ENCODE measurements around the gene MAP3K2.
A peak's percentile ranks its signal among the peaks of the same experiment; 100 is the strongest.

Gene MAP3K2

GRCh38 chr2:127278959-127279358 is 108.8 kb downstream of the MAP3K2 start:
- Histone ChIP-seq H3K9ac (no peak overlapping the region), H3K4me2 (no peak overlapping the region), H3K4me1 (no peaks in the 10 kb centered on the region), H3K36me3 (peaks cover 100% of the 10 kb centered on the region), H3K27ac (no peak overlapping the region), H3K9me3 (peaks cover 9% of the 10 kb centered on the region), H3K27me3 (no peaks in the 10 kb centered on the region), H4K20me1 (peaks cover 70% of the 10 kb centered on the region), H3K4me3 (no peak overlapping the region)
- TF ChIP-seq Cebpa-rat (IDR thresholded peaks at IDR 0.05) = no peak

GRCh38 chr2:127277028-127277427 is 110.7 kb downstream of the MAP3K2 start:
- Histone ChIP-seq H3K9ac (no peak overlapping the region), H3K4me1 (no peaks in the 10 kb centered on the region), H3K4me3 (no peak overlapping the region), H3K27me3 (no peaks in the 10 kb centered on the region), H4K20me1 (peaks cover 69% of the 10 kb centered on the region), H3K4me2 (no peak overlapping the region), H3K36me3 (peaks cover 100% of the 10 kb centered on the region), H3K9me3 (no peaks in the 10 kb centered on the region), H3K27ac (no peak overlapping the region)
- no peak for TF ChIP-seq Cebpa-rat (IDR thresholded peaks at IDR 0.05)

- Histone ChIP-seq H3K9me3 (no peaks in the 10 kb centered on the region), H3K4me2 (no peak overlapping the region), H3K27me3 (no peaks in the 10 kb centered on the region), H4K20me1 (peaks cover 57% of the 10 kb centered on the region), H3K4me1 (no peaks in the 10 kb centered on the region), H3K36me3 (peaks cover 100% of the 10 kb centered on the region), H3K9ac (0 out of 2 replicates have a peak overlapping the region, but pooled peaks have one; percentile 5), H3K27ac (no peak overlapping the region), H3K4me3 (no peak overlapping the region)
- no peak for TF ChIP-seq Cebpa-rat (IDR thresholded peaks at IDR 0.05)
Observed at GRCh38 chr2:127275789-127276188, 112.0 kb downstream of the MAP3K2 start.

GRCh38 chr2:127275356-127275755 is 112.4 kb downstream of the MAP3K2 start:
- no peak for TF ChIP-seq Cebpa-rat (IDR thresholded peaks at IDR 0.05)
- Histone ChIP-seq H3K36me3 (peaks cover 100% of the 10 kb centered on the region), H3K9me3 (no peaks in the 10 kb centered on the region), H3K4me3 (no peak overlapping the region), H3K4me1 (no peaks in the 10 kb centered on the region), H4K20me1 (peaks cover 55% of the 10 kb centered on the region), H3K27me3 (no peaks in the 10 kb centered on the region), H3K9ac (0 out of 2 replicates have a peak overlapping the region, but pooled peaks have one; percentile 5), H3K27ac (no peak overlapping the region), H3K4me2 (no peak overlapping the region)

- Histone ChIP-seq H3K27ac (no peak overlapping the region), H3K4me3 (no peak overlapping the region), H3K27me3 (no peaks in the 10 kb centered on the region), H3K9me3 (no peaks in the 10 kb centered on the region; the same call in 1 of the 2 replicates), H3K9ac (no peak overlapping the region), H3K4me2 (no peak overlapping the region), H3K4me1 (no peaks in the 10 kb centered on the region), H4K20me1 (peaks cover 22% of the 10 kb centered on the region), H3K36me3 (peaks cover 96% of the 10 kb centered on the region)
- TF ChIP-seq Cebpa-rat (IDR thresholded peaks at IDR 0.05) = no peak
Observed at GRCh38 chr2:127270663-127271062, 117.1 kb downstream of the MAP3K2 start.

- Histone ChIP-seq H3K9me3 (no peaks in the 10 kb centered on the region), H3K27ac (no peak overlapping the region), H3K27me3 (no peaks in the 10 kb centered on the region), H3K4me1 (no peaks in the 10 kb centered on the region), H3K9ac (no peak overlapping the region), H3K4me3 (no peak overlapping the region), H3K36me3 (peaks cover 94% of the 10 kb centered on the region), H3K4me2 (no peak overlapping the region), H4K20me1 (no peaks in the 10 kb centered on the region)
- no peak for TF ChIP-seq Cebpa-rat (IDR thresholded peaks at IDR 0.05)
Observed at GRCh38 chr2:127261804-127262406, 125.9 kb downstream of the MAP3K2 start.

GRCh38 chr2:127259355-127259754 is 128.4 kb downstream of the MAP3K2 start:
- H3K4me1 ChIP-seq = no peaks in the 10 kb centered on the region
- no peak for TF ChIP-seq Cebpa-rat (IDR thresholded peaks at IDR 0.05)
- H3K36me3 ChIP-seq = peaks cover 90% of the 10 kb centered on the region

GRCh38 chr2:127256866-127257265 is 130.9 kb downstream of the MAP3K2 start:
- Histone ChIP-seq H3K4me3 (no peak overlapping the region), H3K4me2 (no peak overlapping the region), H3K27ac (no peak overlapping the region), H4K20me1 (no peaks in the 10 kb centered on the region), H3K9ac (no peak overlapping the region), H3K9me3 (no peaks in the 10 kb centered on the region), H3K36me3 (peaks cover 68% of the 10 kb centered on the region), H3K4me1 (no peaks in the 10 kb centered on the region), H3K27me3 (no peaks in the 10 kb centered on the region)
- no peak for TF ChIP-seq Cebpa-rat (IDR thresholded peaks at IDR 0.05)

More at GRCh38 chr2:127259355-127259754, 128.4 kb downstream of the MAP3K2 start:
- Histone ChIP-seq H4K20me1 (no peaks in the 10 kb centered on the region), H3K9ac (no peak overlapping the region), H3K4me3 (no peak overlapping the region), H3K27me3 (no peaks in the 10 kb centered on the region), H3K4me2 (no peak overlapping the region), H3K27ac (no peak overlapping the region), H3K9me3 (no peaks in the 10 kb centered on the region)

GRCh38 chr2:127256381-127256780 is 131.4 kb downstream of the MAP3K2 start:
- no peaks in the 10 kb centered on the region for H3K9me3 ChIP-seq
- no peak overlapping the region for H3K4me3 ChIP-seq
- no peak overlapping the region for H3K27ac ChIP-seq
- peaks cover 63% of the 10 kb centered on the region for H3K36me3 ChIP-seq
- TF ChIP-seq Cebpa-rat (IDR thresholded peaks at IDR 0.05) = no peak
- no peaks in the 10 kb centered on the region for H3K27me3 ChIP-seq
- H3K9ac ChIP-seq = no peak overlapping the region
- H4K20me1 ChIP-seq = no peaks in the 10 kb centered on the region
- H3K4me1 ChIP-seq = no peaks in the 10 kb centered on the region
- no peak overlapping the region for H3K4me2 ChIP-seq

GRCh38 chr2:127255721-127256120 is 132.1 kb downstream of the MAP3K2 start:
- no peak overlapping the region for H3K4me2 ChIP-seq
- peaks cover 57% of the 10 kb centered on the region for H3K36me3 ChIP-seq
- no peaks in the 10 kb centered on the region for H3K4me1 ChIP-seq

More at GRCh38 chr2:127255721-127256120, 132.1 kb downstream of the MAP3K2 start:
- H3K9me3 ChIP-seq = no peaks in the 10 kb centered on the region
- H4K20me1 ChIP-seq = no peaks in the 10 kb centered on the region
- no peak overlapping the region for H3K27ac ChIP-seq
- no peaks in the 10 kb centered on the region for H3K27me3 ChIP-seq
- TF ChIP-seq Cebpa-rat (IDR thresholded peaks at IDR 0.05) = no peak
- H3K4me3 ChIP-seq = no peak overlapping the region
- H3K9ac ChIP-seq = no peak overlapping the region

Data from BLaER1 (cell line).